OCI-LY7 (cell line): ENCODE results near the gene TMEM100.

ENCODE experiments used
- CTCF ChIP-seq: fragments of 200-600 bp; sonication (generic); conservative IDR thresholded peaks from 2 replicates; pipeline ENCODE4 v1.5.1; 2014; ENCODE audit warnings: mild to moderate bottlenecking, antibody characterized with exemption, low read length, moderate library complexity, mixed read lengths
- EZH2phosphoT487 ChIP-seq: fragments of 200-600 bp; sonication (generic); IDR thresholded peaks from 2 replicates; pipeline ENCODE4 v1.6.1; 2018; ENCODE audit warnings: low read depth, borderline replicate concordance, mild to moderate bottlenecking, mixed run types, antibody characterized with exemption, low read length, moderate library complexity, mixed read lengths

- TF ChIP-seq CTCF (no peak), EZH2phosphoT487 (no peak)
These were observed 9.1 kb upstream of the TMEM100 start for GRCh38 chr17:55731586-55732250.
